GM18499 (cell line): ENCODE measurements around the gene CTAG2.
"Not testable (repeated sequence)": the region's sequence is repeated elsewhere in the genome, so short reads cannot be mapped to it uniquely, and the experiment has no call there.

ENCODE experiments used
- ATAC-seq: cut with Tn5 transposase; IDR thresholded peaks from one replicate; pipeline ENCODE4 v1.9.1; 2021; ENCODE audit warnings: moderate number of reproducible peaks; ENCODE audit not compliant: insufficient read depth, unreplicated experiment

CTAG2 gene

DNA sequence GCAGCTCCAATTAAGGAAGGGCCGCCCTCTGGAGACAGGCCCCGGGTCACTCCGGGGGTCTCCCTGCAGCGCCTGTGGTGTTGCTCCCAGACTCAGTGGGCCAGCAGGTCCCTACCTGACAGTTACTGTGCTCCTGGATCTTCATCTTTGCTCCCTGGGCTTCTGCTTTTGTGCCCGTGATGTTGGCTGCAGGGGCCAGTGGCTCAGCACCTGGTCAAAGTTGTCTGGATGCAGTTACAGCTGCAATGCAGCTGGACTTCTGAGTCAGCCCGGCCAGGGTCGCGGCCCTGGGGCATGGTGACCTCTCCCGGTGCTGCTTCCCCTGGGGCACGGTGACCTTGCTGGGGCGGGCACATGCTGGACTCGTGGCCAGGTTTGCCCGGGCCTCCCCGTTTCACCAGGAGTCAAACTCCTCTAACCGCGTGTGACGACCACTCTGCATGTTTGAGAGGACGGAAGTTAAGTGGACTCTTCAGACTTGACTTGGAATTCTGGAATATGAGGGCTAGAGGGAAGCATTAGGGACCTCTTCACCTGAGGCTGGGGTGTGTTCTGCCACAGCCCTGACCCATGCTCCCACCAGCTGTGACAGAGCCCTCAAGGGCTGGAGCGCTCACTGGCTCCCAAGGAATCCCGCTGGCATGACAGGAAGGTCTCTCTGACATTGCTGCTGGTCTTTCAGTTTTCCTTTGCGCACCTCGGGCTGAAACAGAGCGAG, 3.7 kb downstream of the CTAG2 start:
- no peak for ATAC-seq

DNA sequence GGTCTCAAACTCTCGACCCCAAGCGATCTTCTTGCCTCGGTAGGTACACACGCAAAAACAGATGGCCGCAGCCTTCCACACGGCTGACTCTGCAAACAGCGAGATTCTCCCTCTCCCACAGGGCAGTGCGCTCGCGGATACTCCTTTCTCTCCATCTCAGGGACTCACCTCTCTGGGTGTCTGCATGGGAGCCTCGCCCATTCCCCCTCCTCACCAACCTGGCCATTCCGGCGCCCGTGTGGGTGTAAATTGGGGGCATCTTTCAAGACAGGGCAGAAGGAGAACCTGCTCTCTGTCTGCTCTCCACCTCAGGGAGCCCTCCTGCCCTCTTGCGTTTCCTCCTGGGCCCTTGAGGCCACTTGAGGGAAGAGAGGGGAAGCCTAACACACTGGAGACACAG, 4.4 kb downstream of the CTAG2 start:
- no peak for ATAC-seq

DNA sequence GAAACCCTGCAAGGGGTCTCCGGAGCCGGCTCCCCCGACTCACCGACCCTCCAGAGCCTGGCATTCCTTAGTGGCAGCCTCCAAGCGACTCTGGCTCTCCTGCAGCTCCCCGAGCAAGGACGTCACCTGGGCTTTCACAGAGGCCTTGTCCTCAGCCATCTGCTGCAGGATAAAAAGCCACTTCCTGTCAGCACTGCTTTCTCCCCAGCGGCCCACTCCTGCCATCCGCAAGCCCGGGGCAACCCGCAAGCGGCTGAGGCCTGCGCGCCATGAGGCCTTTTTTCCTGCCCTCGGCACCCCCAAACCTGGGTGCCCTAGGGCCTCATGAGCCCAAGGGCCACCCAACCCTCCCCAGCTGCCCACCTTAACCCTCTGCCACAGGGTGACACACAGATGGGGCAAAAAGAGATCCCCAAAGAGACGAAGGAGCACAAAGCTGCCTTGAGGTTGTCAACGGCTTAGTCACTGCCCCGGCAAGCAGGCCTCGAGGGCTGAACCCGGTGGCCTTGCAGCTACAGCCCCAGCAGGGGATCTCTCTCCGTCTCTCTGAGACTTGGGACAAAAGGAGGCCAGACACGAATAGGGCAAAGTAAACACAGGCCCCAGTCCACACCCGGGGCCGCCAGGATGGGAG, 7.5 kb downstream of the CTAG2 start:
- ATAC-seq = not testable (repeated sequence)

DNA sequence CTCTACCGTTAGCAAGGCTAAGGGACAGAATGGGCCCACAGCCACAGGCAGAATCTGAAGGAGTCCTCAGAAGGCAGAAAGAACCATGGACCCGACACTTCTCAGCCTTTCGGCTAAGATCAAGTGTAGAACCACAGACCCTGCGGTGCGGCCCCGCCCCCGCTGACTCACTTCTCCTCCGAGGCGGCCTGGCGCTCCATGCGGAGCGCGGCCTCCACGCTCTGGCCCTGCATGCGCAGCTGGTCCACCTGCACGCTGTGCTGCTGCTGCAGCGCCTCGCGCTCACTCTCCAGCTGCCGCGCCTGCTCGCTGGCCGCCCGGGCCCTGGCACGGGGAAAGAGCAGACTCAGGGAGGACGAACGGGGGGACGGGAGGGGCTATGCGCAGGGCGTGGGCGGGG, 9.7 kb downstream of the CTAG2 start:
- ATAC-seq = not testable (repeated sequence)

DNA sequence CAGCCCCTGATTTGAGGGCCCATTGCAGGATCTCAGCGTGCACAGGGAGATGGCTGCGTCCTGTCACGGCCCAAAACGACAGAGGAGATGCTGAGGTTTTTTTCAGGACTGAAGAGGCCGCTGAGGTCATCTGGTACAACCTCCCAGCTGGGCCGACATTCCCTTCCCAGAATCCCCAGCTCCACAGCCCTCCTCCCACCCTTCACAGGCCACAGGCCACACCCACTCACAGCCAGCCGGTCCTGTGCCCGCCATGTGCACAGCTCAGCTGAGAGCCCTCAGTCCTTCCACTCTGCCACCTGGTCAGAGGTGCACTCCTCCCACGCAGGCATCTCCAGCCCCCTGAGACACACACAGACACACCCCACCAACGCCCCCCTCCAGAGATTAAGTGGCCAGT, 11.6 kb downstream of the CTAG2 start:
- ATAC-seq = not testable (repeated sequence)

DNA sequence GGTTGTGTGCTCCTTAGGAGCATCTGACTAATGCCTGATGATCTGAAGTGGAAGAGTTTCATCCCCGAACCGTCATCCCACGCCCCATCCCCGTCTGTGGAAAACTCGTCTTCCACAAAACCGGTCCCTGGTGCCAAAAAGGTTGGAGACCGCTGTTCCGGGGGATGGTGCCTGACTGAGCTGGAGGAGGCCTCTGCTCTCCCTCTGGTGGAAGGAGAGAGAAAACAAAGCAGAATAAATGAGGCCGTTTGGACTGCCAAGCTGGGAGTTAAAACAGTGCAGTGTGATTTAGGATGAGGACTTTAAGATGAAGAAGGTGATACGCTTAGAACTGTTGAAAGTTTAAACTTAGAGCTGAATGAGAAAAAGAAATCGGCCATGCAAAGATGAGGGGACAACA, 19.7 kb downstream of the CTAG2 start:
- not testable (repeated sequence) for ATAC-seq

DNA sequence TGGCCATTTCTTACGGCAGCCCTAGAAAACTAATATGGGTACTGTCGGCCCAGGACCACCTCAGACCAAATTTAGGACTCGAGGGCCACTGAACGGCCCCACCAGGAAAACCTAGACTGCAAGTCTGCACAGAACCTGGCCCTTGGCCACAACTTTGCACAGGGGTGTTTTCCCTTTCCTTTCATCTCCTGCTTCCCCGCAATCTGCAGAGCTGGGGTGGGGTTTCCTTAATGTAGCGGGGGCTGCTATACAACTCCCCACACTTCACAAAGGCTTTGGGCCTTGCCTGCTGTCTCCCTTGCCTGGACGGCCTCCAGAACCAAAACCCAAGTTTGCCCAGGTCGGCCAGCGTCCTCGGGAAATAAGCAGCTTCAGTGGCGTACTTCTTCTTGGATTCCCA, 22.4 kb downstream of the CTAG2 start:
- ATAC-seq = not testable (repeated sequence)

DNA sequence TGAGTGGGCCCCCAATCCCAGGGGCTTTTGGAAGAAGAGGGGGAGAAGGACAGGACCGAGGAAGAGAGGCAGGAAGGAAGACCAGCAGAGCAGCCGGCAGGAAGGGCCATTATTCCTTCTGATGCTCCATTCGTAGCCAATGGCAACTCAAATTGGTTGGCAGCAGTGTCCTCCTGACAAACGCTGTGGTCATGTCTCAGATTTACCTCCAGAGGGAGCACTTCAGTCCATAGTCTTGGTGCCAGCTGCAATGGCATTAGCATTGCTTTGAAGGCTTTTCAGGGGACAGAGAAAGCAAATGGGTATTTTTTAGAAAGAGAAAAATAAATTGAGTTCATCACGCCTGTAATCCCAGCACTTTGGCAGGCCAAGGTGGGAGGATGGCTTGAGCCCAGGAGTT, 24.4 kb downstream of the CTAG2 start:
- ATAC-seq = not testable (repeated sequence)

DNA sequence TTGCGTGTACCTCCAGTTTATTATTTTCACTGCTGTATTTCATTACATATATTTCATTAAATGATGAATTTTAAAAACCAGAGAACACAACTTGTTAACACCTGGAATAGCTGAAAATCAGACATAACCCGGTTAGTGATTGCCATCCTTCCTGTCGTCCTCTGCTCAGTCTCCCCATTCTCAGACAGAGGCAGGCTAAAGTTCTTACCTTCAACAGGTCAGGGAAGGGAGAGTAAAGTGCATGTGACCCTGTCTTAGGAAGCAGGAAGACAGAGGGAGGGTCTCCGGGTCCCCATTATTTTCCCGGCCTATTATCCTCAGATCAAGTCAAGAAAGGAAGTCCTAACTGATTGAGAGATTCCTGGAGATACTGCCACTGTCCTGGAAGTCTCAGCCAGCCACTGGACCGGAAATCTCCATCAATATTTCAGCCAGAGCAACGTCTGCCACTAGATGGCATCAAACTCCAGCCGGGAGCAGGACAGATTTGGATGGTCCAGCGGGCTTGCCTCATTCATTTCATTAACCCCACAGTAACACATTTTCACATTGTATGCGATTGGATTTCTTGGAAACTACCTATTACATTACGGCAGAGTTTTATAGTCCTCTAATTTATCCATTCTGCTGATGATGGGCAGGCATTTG, 32.5 kb downstream of the CTAG2 start:
- ATAC-seq = not testable (repeated sequence)

DNA sequence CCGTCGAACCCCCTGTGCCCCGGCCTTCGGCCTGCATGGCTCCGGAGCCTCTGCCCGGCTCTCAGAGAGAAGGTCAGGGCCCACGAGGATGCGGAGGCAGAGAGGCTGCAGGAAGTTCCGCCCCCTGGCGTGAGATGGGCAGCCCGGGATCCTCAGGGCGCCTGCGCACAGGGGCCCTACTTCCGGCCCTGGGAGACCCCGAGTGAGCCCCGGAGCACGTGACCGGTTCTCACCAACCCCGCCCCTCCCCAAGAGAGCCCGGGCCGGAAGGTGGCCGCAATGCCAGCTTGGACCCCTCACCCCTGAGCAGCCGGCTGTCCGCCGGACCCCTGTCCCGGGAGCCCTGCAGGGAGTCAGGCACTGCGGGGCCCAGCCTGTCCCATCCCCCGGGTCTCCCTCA, 34.2 kb downstream of the CTAG2 start, which contains the start of gene CTAG1B:
CTAG1B (minus strand) TSS at position 101 of the 400 bp plus-strand sequence; CDS start at position 37, 64 bp downstream.
- ATAC-seq = not testable (repeated sequence)

DNA sequence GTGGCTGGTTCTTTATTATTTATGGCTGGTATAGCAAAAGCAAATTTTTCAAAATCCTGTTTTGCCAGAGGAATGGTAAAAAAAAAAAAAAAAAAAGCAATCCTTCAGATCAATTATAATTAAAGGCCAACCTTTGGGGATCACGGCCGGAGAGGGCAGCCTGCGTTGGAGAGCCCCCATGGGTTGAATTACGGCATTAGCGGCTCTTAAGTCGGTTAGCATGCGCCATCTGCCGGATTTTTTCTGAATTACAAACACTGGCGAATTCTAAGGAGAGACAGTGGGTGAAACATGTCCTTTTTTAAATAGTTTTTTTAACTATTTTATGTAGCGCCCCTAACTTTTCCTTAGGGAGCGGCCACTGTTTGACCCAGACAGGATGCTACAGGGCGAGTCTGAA, 39.8 kb downstream of the CTAG2 start:
- not testable (repeated sequence) for ATAC-seq

DNA sequence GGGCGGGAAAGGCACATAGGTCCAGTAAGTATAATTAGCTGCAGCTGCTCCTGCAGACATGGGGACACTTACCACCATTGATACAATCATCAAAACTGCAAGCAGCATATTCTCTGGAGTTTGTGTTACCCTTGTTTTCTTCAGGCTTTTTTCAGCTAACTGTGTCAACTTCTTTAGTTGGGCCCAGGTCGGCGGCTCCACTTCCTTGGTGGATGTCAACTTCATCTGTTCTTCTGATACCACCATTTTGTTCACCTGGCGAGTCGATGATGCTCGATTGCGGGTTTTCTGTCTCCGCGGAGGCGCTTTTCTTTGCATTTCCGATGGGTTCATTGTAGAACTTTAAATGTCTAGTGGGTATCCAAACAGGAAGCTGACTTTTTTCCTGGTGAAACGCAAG, 42.2 kb downstream of the CTAG2 start:
- ATAC-seq = not testable (repeated sequence)

DNA sequence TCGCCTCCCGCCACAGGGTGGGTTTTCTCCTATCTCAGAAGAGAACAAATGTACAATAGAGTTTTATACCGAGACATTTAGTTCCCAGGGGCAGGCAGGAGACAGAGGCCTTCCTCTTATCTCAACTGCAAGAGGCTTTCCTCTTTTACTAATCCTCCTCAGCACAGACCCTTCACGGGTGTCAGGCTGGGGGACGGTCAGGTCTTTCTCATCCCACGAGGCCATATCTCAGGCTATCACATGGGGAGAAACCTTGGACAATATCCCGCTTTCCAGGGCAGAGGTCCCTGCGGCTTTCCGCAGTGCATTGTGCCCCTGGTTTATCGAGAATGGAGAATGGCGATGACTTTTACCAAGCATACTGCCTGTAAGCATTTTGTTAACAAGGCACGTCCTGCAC, 44.6 kb downstream of the CTAG2 start:
- ATAC-seq = not testable (repeated sequence)

DNA sequence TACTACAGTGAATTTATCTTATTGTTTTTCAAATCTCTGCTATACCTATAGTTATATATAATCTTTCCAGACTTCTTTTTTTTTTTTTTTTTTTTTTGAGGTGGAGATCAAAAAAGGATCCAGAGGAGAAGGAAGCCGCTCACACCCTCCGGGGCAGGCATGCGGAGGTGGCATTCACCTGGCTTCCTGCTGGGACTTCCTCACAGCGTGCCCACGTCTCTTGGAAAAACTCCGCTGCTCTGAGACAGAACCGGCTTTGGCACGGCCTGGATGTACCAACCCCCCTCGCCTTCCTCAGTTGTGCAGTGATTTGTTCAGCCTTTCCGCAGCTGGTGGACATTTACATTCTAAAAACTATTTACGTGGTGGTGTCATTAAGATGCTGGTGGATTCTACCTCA, 45.4 kb downstream of the CTAG2 start:
- ATAC-seq = not testable (repeated sequence)

DNA sequence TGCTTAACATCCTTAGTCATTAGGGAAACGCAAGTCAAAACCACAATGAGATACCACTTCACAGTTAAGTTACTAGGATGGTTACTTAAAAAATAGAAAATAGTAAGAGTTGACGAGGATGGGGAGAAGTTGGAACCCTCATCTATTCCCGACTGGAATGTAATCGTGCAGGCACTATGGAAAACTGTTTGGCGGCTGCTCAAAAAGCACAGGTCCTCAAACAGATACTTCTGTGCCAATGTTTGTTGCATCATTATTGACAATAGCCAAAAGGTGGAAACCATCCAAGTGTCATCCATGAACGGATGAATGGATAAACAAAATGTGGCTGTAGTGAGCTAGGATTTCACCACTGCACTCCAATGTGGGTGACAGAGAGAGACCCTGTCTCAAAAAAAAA, 46.0 kb downstream of the CTAG2 start:
- ATAC-seq = no peak

DNA sequence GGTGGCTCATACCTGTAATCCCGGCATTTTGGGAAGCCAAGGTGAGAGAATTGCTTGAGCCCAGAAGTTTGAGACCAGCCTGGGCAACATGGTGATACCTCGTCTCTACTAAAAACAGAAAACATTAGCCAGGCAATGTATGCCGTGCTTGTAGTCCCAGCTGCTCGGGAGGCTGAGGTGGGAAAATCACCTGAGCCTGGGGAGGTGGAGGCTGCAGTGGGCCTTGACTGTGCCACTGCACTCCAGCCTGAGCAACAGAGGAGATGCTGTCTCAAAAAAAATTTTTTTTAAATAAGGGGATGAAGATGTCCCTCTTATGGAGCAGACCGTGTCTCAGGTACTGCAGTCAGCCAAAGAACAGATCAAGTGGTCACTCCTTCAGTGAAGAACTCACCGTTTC, 47.8 kb downstream of the CTAG2 start:
- no peak for ATAC-seq

DNA sequence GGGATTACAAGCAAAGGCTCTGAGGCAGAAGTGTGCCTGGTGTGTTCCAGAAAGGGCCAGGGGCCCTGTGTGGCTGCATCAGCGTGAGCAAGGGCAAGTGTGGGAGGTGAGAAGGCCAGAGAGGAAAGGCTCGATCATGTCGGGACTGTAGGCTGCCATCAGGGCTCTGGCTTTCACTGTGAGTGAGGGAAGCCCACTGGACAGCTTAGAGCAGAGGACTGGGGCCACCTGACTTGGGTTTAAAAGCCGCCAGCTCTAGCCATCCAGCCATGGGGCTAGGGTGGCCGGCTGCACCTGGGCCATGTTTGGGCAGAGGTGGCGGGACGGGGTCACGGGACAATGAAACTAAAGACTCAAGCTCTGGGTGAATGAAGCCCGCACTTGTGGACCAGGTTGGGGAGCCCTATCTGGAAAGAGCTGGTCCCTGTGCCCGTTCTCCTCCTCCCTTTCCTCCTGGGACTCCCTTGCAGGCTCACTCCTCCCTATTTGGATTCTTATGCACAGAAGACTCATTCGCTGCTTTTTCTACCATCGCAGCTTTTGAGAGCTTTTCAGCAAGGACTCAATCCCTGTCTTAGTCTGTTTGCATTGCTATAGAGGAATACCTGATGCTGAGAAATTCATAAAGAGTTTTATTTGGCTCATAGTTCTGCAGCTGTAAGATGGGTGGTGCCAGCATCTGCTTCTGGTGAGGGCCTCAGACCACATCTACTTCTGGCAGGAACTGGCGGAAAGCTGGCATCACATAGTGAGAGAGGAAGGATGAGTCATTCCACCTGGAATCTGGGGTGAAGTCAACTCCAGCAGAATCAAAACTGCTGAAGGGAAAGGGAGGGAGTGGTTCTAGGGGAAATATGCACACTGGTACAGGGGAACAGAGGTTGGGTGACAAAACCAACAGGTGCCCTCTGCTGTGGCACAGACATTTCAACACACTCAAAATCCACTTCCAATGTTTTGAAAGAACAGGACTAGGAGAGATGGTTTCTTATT, 49.6 kb downstream of the CTAG2 start:
- ATAC-seq = no peak

DNA sequence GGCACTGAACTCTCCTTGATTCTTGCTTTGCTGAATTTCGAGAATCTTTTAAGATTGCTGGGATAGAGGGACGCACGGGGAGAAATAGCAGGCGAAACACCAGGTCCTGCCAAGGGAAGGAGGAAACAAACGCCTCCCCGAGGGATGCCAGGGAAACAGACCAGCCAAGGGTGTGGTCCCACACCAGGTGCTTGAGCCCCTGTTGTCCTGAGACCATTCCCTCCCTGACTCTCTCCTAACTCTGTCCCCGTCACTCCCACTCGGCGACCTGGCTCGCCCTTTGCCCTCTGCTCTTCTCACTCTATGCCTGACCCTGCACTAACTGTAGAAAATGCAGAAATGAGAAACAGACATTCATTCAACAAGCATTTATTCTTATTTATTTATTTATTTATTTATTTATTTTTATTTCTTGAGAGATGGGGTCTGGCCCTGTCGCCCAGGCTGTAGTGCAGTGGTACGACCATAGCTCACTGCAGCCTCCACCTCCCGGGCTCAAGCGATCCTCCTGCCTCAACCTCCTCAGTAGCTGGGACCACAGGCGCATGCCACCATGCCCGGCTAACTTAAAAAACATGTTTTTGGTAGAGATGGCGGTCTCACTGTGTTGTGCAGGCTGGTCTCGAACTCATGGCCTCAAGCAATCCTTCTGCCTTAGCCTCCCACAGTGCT, 50.5 kb downstream of the CTAG2 start:
- ATAC-seq = no peak

DNA sequence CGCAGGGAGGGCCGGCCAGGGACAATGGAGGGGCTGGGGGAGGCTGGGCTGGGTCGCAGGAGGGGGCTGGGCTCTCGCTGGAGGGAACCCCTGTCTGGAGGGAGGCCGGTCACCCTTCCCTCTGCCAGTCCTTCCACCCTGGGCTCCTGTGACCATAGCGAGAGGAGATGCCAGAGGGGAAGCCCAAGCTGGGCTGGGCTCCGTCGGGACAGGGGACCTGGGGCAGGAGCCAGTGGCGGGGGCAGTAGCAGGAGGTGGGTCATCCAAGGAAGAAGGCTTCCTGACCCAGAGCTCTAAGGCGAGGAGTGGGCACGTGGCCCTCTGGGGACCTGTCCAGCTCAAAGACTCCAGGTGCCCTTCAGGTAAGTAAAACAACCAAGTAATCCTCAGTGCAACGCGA, 51.2 kb downstream of the CTAG2 start:
- no peak for ATAC-seq
